SK-N-SH (cell line): ENCODE measurements around the gene NRCAM. TPM values are rescaled to one million over a fixed set of nuclear protein-coding genes. Genes with fewer than 3 reads are reported as not detected.

Source experiments
- CTCF ChIA-PET: fragments of 300-600, 350-600 bp; formaldehyde crosslinking; extraction: SDS; loops from one replicate; lab custom pipeline; 2021; lab: Yijun Ruan, JAX
- POLR2A ChIA-PET: fragments of 350-600 bp; sonication (Branson Sonifier 250); formaldehyde crosslinking; extraction: SDS; loops from one replicate; lab custom pipeline; 2020; ENCODE audit warnings: antibody characterized with exemption, inconsistent platforms; lab: Yijun Ruan, JAX
- DNase-seq: peaks from one replicate; pipeline ENCODE4 v3.0.0; 2012
- H2AFZ ChIP-seq: fragments of 200-600 bp; sonication (generic); 2 replicates; pipeline ENCODE4 v1.8.1; 2016; ENCODE audit warnings: antibody characterized with exemption, mild to moderate bottlenecking, low read depth
- H3F3A ChIP-seq: fragments of 200-600 bp; sonication (generic); replicated peaks from 2 replicates; pipeline ENCODE3; 2016; ENCODE audit warnings: antibody characterized with exemption, mild to moderate bottlenecking; ENCODE audit not compliant: insufficient read depth
- H3K27ac ChIP-seq, 2 experiments: fragments of 200-500 bp in 1 of 2; fragments of 200-600 bp in 1 of 2; sonication (Bioruptor generic) in 1 of 2; sonication (generic), shearing (Covaris generic) in 1 of 2; 2 replicates each; pipeline versions ENCODE4 v1.5.1 to v1.6.1; 2014 to 2016; ENCODE audit warnings: low read depth in 2 of 2, inconsistent platforms in 1 of 2, low read length in 1 of 2, mild to moderate bottlenecking in 1 of 2, mixed read lengths in 1 of 2
- H3K27me3 ChIP-seq: fragments of 200-600 bp; sonication (generic), shearing (Covaris generic); 2 replicates; pipeline ENCODE4 v1.6.1; 2016; ENCODE audit warnings: mixed run types; ENCODE audit not compliant: insufficient read depth
- H3K36me3 ChIP-seq, 2 experiments: fragments of 200-500 bp in 1 of 2; fragments of 200-600 bp in 1 of 2; sonication (Bioruptor generic) in 1 of 2; sonication (generic) in 1 of 2; replicated peaks in 1 of 2; 2 replicates each; pipeline versions ENCODE3 to v1.5.1; 2014 to 2016; ENCODE audit warnings: low read length in 1 of 2, mild to moderate bottlenecking in 1 of 2; ENCODE audit not compliant: insufficient read depth in 2 of 2, control insufficient read depth in 1 of 2
- H3K4me1 ChIP-seq, 2 experiments: fragments of 200-500 bp in 1 of 2; fragments of 200-600 bp in 1 of 2; sonication (Bioruptor generic) in 1 of 2; sonication (generic), shearing (Covaris generic) in 1 of 2; 2 replicates each; pipeline versions ENCODE4 v1.5.1 to v1.6.1; 2014 to 2016; ENCODE audit warnings: low read depth in 1 of 2, low read length in 1 of 2, mixed run types in 1 of 2; ENCODE audit not compliant: insufficient read depth in 2 of 2, control insufficient read depth in 1 of 2
- H3K4me2 ChIP-seq: fragments of 200-600 bp; sonication (generic), shearing (Covaris generic); 2 replicates; pipeline ENCODE4 v1.6.1; 2017; ENCODE audit warnings: mixed run types
- H3K4me3 ChIP-seq, 2 experiments: fragments of 200-500 bp in 1 of 2; fragments of 200-600 bp in 1 of 2; sonication (Bioruptor generic) in 1 of 2; sonication (generic), shearing (Covaris generic) in 1 of 2; 2 replicates each; pipeline versions ENCODE4 v1.5.1 to v1.8.1; 2014 to 2016; ENCODE audit warnings: low read depth in 2 of 2, inconsistent platforms in 1 of 2, low read length in 1 of 2, mild to moderate bottlenecking in 1 of 2, mixed read lengths in 1 of 2, moderate library complexity in 1 of 2
- H3K79me2 ChIP-seq: fragments of 200-600 bp; sonication (generic); 2 replicates; pipeline ENCODE4 v1.8.1; 2017; ENCODE audit warnings: mild to moderate bottlenecking; ENCODE audit not compliant: insufficient read depth
- H3K9ac ChIP-seq: fragments of 200-600 bp; sonication (generic); 2 replicates; pipeline ENCODE4 v1.6.1; 2017; ENCODE audit warnings: mixed run types
- H3K9me2 ChIP-seq: fragments of 200-600 bp; sonication (generic); 2 replicates; pipeline ENCODE4 v1.6.1; 2017; ENCODE audit warnings: mixed run types
- H3K9me3 ChIP-seq: fragments of 200-600 bp; sonication (generic); 2 replicates; pipeline ENCODE4 v1.6.1; 2017; ENCODE audit warnings: mixed run types, mild to moderate bottlenecking, moderate library complexity
- H4K20me1 ChIP-seq: fragments of 200-600 bp; sonication (generic); 2 replicates; pipeline ENCODE4 v1.6.1; 2017; ENCODE audit warnings: mild to moderate bottlenecking, mixed run types; ENCODE audit not compliant: insufficient read depth
- EZH2phosphoT487 ChIP-seq: fragments of 200-600 bp; sonication (generic); IDR thresholded peaks from 2 replicates; pipeline ENCODE4 v1.6.1; 2017; ENCODE audit warnings: low read depth, mixed run types, mild to moderate bottlenecking, antibody characterized with exemption, moderate library complexity, borderline replicate concordance
- FOXM1 ChIP-seq: IDR thresholded peaks from 2 replicates; pipeline ENCODE4 v1.4.0; 2012; ENCODE audit warnings: low read depth, mild to moderate bottlenecking
- GABPA ChIP-seq: IDR thresholded peaks from 2 replicates; pipeline ENCODE4 v1.4.0; 2012; ENCODE audit warnings: low read depth, mild to moderate bottlenecking
- JUND ChIP-seq: IDR thresholded peaks from 2 replicates; pipeline ENCODE4 v1.4.0; 2012
- MXI1 ChIP-seq: IDR thresholded peaks from 2 replicates; pipeline ENCODE4 v1.6.1; 2012; ENCODE audit warnings: mild to moderate bottlenecking, low read depth, low read length, improper control_type of control experiment
- RAD21 ChIP-seq: IDR thresholded peaks from 2 replicates; pipeline ENCODE4 v1.6.1; 2012; ENCODE audit warnings: mild to moderate bottlenecking, low read length
- RCOR1 ChIP-seq: fragments of 150-350 bp; IDR thresholded peaks from 2 replicates; pipeline ENCODE4 v1.6.1; 2017; ENCODE audit warnings: antibody characterized with exemption, low read length
- SMC3 ChIP-seq: IDR thresholded peaks from 2 replicates; pipeline ENCODE4 v1.6.1; 2012; ENCODE audit warnings: low read depth, low read length, improper control_type of control experiment
- WGBS: methylation state at CpG from one replicate; pipeline ENCODE4 v1.1.6; 2017; ENCODE audit warnings: low lambda C conversion rate; 5-methylcytosine and 5-hydroxymethylcytosine counted together
- polyA plus RNA-seq, 3 experiments: library from polyadenylated mRNA; depleted of rRNA; stranded (reverse); fragments of >200 nt; gene quantifications; 2 replicates each; pipeline ENCODE4 v1.2.3, GENCODE V29; 2012
- TF ChIP-seq, protein P1 (sequence below): fragments of 200-600 bp; sonication (generic); IDR thresholded peaks from 2 replicates; pipeline ENCODE4 v1.6.1; 2017; ENCODE audit warnings: antibody characterized with exemption, mild to moderate bottlenecking, moderate library complexity
- TF ChIP-seq, protein P2 (sequence below): IDR thresholded peaks from 2 replicates; pipeline ENCODE4 v1.4.0; 2012; ENCODE audit warnings: low read depth

Gene NRCAM
- polyA plus RNA-seq, 1 of the 3 experiments (the other 2 are of a cell fraction): 1.1 TPM

DNA sequence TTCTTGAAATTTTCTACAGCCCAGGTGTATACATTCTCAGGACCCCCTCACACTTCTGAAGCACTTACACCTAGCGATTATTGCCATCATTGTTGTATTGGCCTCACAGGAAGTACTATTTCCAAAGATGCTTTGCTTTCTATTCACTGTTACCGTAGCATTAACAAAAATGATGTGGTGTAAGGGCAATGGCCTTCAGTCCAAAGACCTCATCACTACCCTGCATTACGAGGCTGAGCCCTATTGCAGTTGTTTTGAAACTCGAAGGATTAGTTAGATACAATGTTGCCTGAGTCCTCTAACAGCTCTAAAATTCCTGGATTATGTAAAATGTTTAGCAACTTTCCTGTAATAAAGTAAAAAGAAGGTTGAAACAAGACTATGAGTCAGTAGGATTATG, 2.9 kb downstream of the NRCAM start:
- Histone ChIP-seq H3K9me2 (no peaks in the 10 kb centered on the region), H3K79me2 (no peaks in the 10 kb centered on the region), H3K27ac (0 out of 4 replicates have a peak overlapping the region, but pooled peaks of 1 of the 2 experiments have one; percentile 43), H3K27me3 (peaks cover 50% of the 10 kb centered on the region), H2AFZ (no peak overlapping the region), H3F3A (no peaks in the 10 kb centered on the region), H3K4me3 (no peak overlapping the region), H3K9ac (no peak overlapping the region), H3K36me3 (no peaks in the 10 kb centered on the region), H3K4me2 (no peak overlapping the region), H3K9me3 (no peaks in the 10 kb centered on the region), H4K20me1 (no peaks in the 10 kb centered on the region), H3K4me1 (peaks cover 0 to 10% of the 10 kb centered on the region in 2 experiments; a peak in 2 of 4 replicates)
- DNase-seq: no peak
- ChIA-PET POLR2A (interaction anchor here (1.3 kb wide), 1 partner anchor 12 kb away, joined by 4 read pairs; no protein-coding TSS in a partner anchor), CTCF (interaction anchor here (0.8 to 5.6 kb wide), 40 partner anchors 8 to 318 kb away, joined by 3 to 53 read pairs (median 6); no protein-coding TSS in a partner anchor)
- 77% methylated on average over 4 of the region's 4 CpGs for WGBS
- no peak for TF ChIP-seq FOXM1

DNA sequence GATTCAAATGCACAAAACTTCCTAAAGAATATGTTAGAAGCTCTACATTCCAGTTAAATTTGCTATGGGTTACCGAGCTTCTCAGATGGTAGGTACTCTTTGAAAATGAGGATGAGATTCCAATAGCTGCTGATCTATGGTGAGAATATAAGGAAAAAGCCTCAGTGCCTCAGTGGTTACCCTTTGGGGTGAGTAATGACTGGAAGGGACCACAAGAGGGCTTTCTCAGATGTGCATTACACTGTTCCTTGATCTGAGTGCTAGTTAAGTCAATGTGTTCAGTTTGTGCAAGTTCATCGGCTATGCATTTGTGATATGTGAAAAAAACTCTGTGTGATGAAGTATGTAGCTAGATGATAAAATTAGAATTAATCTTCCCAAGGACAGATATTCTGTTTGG, 3.5 kb downstream of the NRCAM start:
- Histone ChIP-seq H3K4me2 (no peak overlapping the region), H3K9me3 (no peaks in the 10 kb centered on the region), H3F3A (no peaks in the 10 kb centered on the region), H3K79me2 (no peaks in the 10 kb centered on the region), H3K27me3 (peaks cover 44% of the 10 kb centered on the region), H3K9ac (no peak overlapping the region), H2AFZ (no peak overlapping the region), H3K36me3 (no peaks in the 10 kb centered on the region), H3K4me1 (peaks cover 0 to 10% of the 10 kb centered on the region in 2 experiments; a peak in 2 of 4 replicates), H4K20me1 (no peaks in the 10 kb centered on the region), H3K27ac (no peak overlapping the region; a peak in 1 of 4 replicates), H3K4me3 (no peak overlapping the region), H3K9me2 (no peaks in the 10 kb centered on the region)
- TF ChIP-seq RAD21 (peak; percentile 71), MXI1 (0 out of 2 replicates have a peak, but pooled peaks have one; percentile 16), EZH2phosphoT487 (no peak), SMC3 (peak; percentile 69)
- TF ChIP-seq, protein P1, sequence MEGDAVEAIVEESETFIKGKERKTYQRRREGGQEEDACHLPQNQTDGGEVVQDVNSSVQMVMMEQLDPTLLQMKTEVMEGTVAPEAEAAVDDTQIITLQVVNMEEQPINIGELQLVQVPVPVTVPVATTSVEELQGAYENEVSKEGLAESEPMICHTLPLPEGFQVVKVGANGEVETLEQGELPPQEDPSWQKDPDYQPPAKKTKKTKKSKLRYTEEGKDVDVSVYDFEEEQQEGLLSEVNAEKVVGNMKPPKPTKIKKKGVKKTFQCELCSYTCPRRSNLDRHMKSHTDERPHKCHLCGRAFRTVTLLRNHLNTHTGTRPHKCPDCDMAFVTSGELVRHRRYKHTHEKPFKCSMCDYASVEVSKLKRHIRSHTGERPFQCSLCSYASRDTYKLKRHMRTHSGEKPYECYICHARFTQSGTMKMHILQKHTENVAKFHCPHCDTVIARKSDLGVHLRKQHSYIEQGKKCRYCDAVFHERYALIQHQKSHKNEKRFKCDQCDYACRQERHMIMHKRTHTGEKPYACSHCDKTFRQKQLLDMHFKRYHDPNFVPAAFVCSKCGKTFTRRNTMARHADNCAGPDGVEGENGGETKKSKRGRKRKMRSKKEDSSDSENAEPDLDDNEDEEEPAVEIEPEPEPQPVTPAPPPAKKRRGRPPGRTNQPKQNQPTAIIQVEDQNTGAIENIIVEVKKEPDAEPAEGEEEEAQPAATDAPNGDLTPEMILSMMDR: peak; percentile 67
- TF ChIP-seq, protein P2, sequence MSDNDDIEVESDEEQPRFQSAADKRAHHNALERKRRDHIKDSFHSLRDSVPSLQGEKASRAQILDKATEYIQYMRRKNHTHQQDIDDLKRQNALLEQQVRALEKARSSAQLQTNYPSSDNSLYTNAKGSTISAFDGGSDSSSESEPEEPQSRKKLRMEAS: no peak
- DNase-seq: peak; percentile 61
- WGBS: 53% methylated on average over 2 of the region's 2 CpGs
- ChIA-PET CTCF (interaction anchor here (0.6 to 5.6 kb wide), 54 partner anchors 9 to 317 kb away, joined by 3 to 53 read pairs (median 4); no protein-coding TSS in a partner anchor), POLR2A (interaction anchor here (1.3 kb wide), 1 partner anchor 12 kb away, joined by 4 read pairs; no protein-coding TSS in a partner anchor)

DNA sequence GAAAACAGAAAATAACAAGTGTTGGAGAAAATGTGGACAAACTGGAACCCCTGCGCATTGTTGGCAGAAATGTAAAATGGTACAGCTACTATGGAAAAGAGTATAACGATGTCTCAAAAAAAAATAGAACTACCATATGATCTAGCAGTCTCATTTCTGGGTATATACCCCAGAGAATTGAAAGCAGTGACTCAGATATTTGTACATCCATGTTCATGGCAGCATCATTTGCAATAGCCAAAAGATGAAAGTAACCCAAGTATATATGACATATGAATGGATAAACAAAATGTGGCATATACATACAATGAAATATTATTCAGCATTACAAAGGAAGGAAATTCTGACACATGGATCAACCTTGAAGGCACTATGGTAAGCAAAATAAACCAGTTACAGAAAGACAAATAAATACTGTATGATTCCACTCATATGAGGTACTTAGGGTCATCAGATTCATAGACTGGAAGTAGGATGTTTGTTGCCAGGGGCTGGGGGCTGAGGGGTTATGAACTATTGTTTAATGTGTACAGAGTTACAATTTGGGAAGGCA, 4.9 kb downstream of the NRCAM start:
- WGBS: 69% methylated on average over 2 of the region's 2 CpGs
- no peaks in the 10 kb centered on the region for H3F3A ChIP-seq
- POLR2A ChIA-PET: no interaction called here

More for the DNA sequence above, 4.9 kb downstream of the NRCAM start:
- peaks cover 0 to 10% of the 10 kb centered on the region in 2 experiments; a peak in 2 of 4 replicates for H3K4me1 ChIP-seq
- no peaks in the 10 kb centered on the region for H4K20me1 ChIP-seq
- H3K9ac ChIP-seq: no peak overlapping the region
- no peak overlapping the region for H3K27ac ChIP-seq
- H3K4me2 ChIP-seq: no peak overlapping the region
- H3K27me3 ChIP-seq: peaks cover 33% of the 10 kb centered on the region
- no peaks in the 10 kb centered on the region for H3K9me2 ChIP-seq
- TF ChIP-seq JUND (no peak), GABPA (no peak), RCOR1 (no peak)
- DNase-seq: no peak
- CTCF ChIA-PET: interaction anchor here (1.1 kb wide), 1 partner anchor 194 kb away, joined by 3 read pairs; no protein-coding TSS in a partner anchor
- no peak overlapping the region for H2AFZ ChIP-seq
- no peak overlapping the region for H3K4me3 ChIP-seq
- no peaks in the 10 kb centered on the region for H3K36me3 ChIP-seq
- no peaks in the 10 kb centered on the region for H3K79me2 ChIP-seq
- no peaks in the 10 kb centered on the region for H3K9me3 ChIP-seq
